AG04449 (cell line): Measurements from ENCODE around the gene UEVLD.

Source experiments
- CTCF ChIA-PET: fragments of 350-600 bp; formaldehyde crosslinking; extraction: SDS; loops from one replicate; lab custom pipeline; 2021; ENCODE audit warnings: antibody characterized with exemption; lab: Yijun Ruan, JAX
- POLR2A ChIA-PET: fragments of 400-600, 350-600 bp; formaldehyde crosslinking; extraction: SDS; loops from one replicate; lab custom pipeline; 2020; ENCODE audit warnings: antibody characterized with exemption, inconsistent platforms; lab: Yijun Ruan, JAX
- DNase-seq: peaks from one replicate; pipeline ENCODE4 v3.0.0-alpha.2; 2010; ENCODE audit warnings: low read depth, low spot score
- H3K4me3 ChIP-seq: 2 replicates; pipeline ENCODE4 v1.5.1; 2011; ENCODE audit warnings: low read depth, mild to moderate bottlenecking, control low read depth, low read length
- CTCF ChIP-seq: IDR thresholded peaks from one replicate; pipeline ENCODE4 v1.5.1; 2011; ENCODE audit warnings: mild to moderate bottlenecking, moderate library complexity, low read length, control low read depth, inconsistent platforms; ENCODE audit not compliant: insufficient read depth; ENCODE audit errors: missing control alignments

The UEVLD gene

GRCh38 chr11:18490319-18490718, 98.2 kb downstream of the UEVLD start:
- CTCF ChIA-PET: interaction anchor here (1.3 to 1.9 kb wide), 2 partner anchors 11 to 247 kb away, joined by 3 to 5 read pairs; no protein-coding TSS in a partner anchor
- TF ChIP-seq CTCF: no peak
- DNase-seq: no peak
- POLR2A ChIA-PET: no interaction called here
- H3K4me3 ChIP-seq: no peak overlapping the region

GRCh38 chr11:18485913-18486528, 102.5 kb downstream of the UEVLD start:
- H3K4me3 ChIP-seq: no peak overlapping the region
- DNase-seq: no peak
- TF ChIP-seq CTCF: no peak
- POLR2A ChIA-PET: no interaction called here
- CTCF ChIA-PET: no interaction called here
